Measurements from ENCODE around the gene LRRC25.

Gene LRRC25

GRCh38 chr19:18401580-18402112 is 4.2 kb upstream of the LRRC25 start:
- Histone ChIP-seq H3K27ac (ENCODE audit: extremely low read depth, low read depth, low read length) (no peak overlapping the region), H3K9me3 (ENCODE audit: control insufficient read depth, insufficient read depth, low read depth, low read length) (no peaks in the 10 kb centered on the region), H3K4me3 (ENCODE audit: low read depth, low read length) (no peak overlapping the region), H3K4me1 (ENCODE audit: control insufficient read depth, insufficient read depth, low read length) (no peaks in the 10 kb centered on the region), H3K36me3 (ENCODE audit: control insufficient read depth in 2 of 2, insufficient read depth in 1 of 2, low read length in 2 of 2) (no peaks in the 10 kb centered on the region)
- POLR2A ChIA-PET: interaction anchor here (0.6 to 1.1 kb wide), 2 partner anchors 120 to 122 kb away, joined by 3 read pairs; partner anchors contain the start of gene JUND
- peak; percentile 56; the same call in 1 of the 2 replicates for TF ChIP-seq CTCF (tag by site-specific recombination; IDR thresholded peaks at IDR 0.05)
- no peak for TF ChIP-seq ZSCAN4 (tag by site-specific recombination; IDR thresholded peaks at IDR 0.05)
- TF ChIP-seq ZNF623 (tag by site-specific recombination; IDR thresholded peaks at IDR 0.05): peak; percentile 99
- TF ChIP-seq ZNF580 (tag by site-specific recombination; IDR thresholded peaks at IDR 0.05): peak; percentile 59; the same call in 1 of the 2 replicates
- peak; percentile 80 for TF ChIP-seq ZNF449 (tag by site-specific recombination; IDR thresholded peaks at IDR 0.05)
- TF ChIP-seq ZNF362 (tag by site-specific recombination; IDR thresholded peaks at IDR 0.05): no peak
- no peak for TF ChIP-seq KLF1 (tag by site-specific recombination; IDR thresholded peaks at IDR 0.05)
- 0 out of 2 replicates have a peak, but pooled peaks have one; percentile 49 for TF ChIP-seq ZNF660 (tag by site-specific recombination; IDR thresholded peaks at IDR 0.05)
- CTCF ChIA-PET: interaction anchor here (0.7 to 8.5 kb wide), 10 partner anchors 9 to 541 kb away, joined by 3 to 68 read pairs (median 5); partner anchors contain the start of gene GDF15

- CTCF ChIA-PET: interaction anchor here (0.6 to 8.5 kb wide), 4 partner anchors 11 to 70 kb away, joined by 3 to 68 read pairs (median 6); partner anchors contain the start of genes GDF15 and SSBP4
- no peak overlapping the region for H3K4me3 ChIP-seq (ENCODE audit: low read depth, low read length)
- no peaks in the 10 kb centered on the region for H3K9me3 ChIP-seq (ENCODE audit: control insufficient read depth, insufficient read depth, low read depth, low read length)
- POLR2A ChIA-PET: no interaction called here
- no peak overlapping the region for H3K27ac ChIP-seq (ENCODE audit: extremely low read depth, low read depth, low read length)
- TF ChIP-seq FEZF1 (tag by site-specific recombination; IDR thresholded peaks at IDR 0.05): no peak
- TF ChIP-seq ZNF18 (tag by site-specific recombination; IDR thresholded peaks at IDR 0.05): peak; percentile 79
- H3K4me1 ChIP-seq (ENCODE audit: control insufficient read depth, insufficient read depth, low read length): no peaks in the 10 kb centered on the region
- no peaks in the 10 kb centered on the region for H3K36me3 ChIP-seq (ENCODE audit: control insufficient read depth in 2 of 2, insufficient read depth in 1 of 2, low read length in 2 of 2)
These were observed 1.6 kb upstream of the LRRC25 start for GRCh38 chr19:18399008-18399407.

GRCh38 chr19:18396471-18397241 is 766 bp downstream of the LRRC25 start:
- Histone ChIP-seq H3K27ac (ENCODE audit: extremely low read depth, low read depth, low read length) (no peak overlapping the region), H3K4me1 (ENCODE audit: control insufficient read depth, insufficient read depth, low read length) (no peaks in the 10 kb centered on the region), H3K9me3 (ENCODE audit: control insufficient read depth, insufficient read depth, low read depth, low read length) (no peaks in the 10 kb centered on the region), H3K4me3 (ENCODE audit: low read depth, low read length) (no peak overlapping the region), H3K36me3 (ENCODE audit: control insufficient read depth in 2 of 2, insufficient read depth in 1 of 2, low read length in 2 of 2) (no peaks in the 10 kb centered on the region)
- ChIA-PET POLR2A (no interaction called here), CTCF (interaction anchor here (0.6 to 8.5 kb wide), 6 partner anchors 8 to 150 kb away, joined by 3 to 68 read pairs (median 4); partner anchors contain the start of gene GDF15)
- no peak for TF ChIP-seq ATF2 (tag by site-specific recombination; IDR thresholded peaks at IDR 0.05; ENCODE audit: low read depth)
- TF ChIP-seq ZNF776 (tag by site-specific recombination; IDR thresholded peaks at IDR 0.05; ENCODE audit: borderline replicate concordance): no peak
- TF ChIP-seq ZNF148 (tag by site-specific recombination; IDR thresholded peaks at IDR 0.05; ENCODE audit: borderline replicate concordance): no peak

Data from HEK293 (cell line).